Panc1 (cell line): ENCODE measurements around the gene CST6. TPM values are rescaled to one million over a fixed set of nuclear protein-coding genes. Genes with fewer than 3 reads are reported as not detected.

Source experiments
- ATAC-seq: fragments of 200-7000 bp; cut with Tn5 transposase; 2 replicates; pipeline ENCODE4 v1.9.1; 2020; ENCODE audit warnings: mild to moderate bottlenecking, moderate library complexity
- BruUV-seq: library from RNA; stranded (reverse); fragments of 400-500 nt; replicated peaks from 2 replicates; lab custom pipeline; 2021; lab: Mats Ljungman, UMichigan
- CTCF ChIA-PET: fragments of 300-600 bp; sonication (Branson Sonifier 250); formaldehyde crosslinking; loops from one replicate; lab custom pipeline; 2022; ENCODE audit warnings: antibody characterized with exemption; lab: Charles Lee
- POLR2A ChIA-PET: fragments of 300-600 bp; sonication (Branson Sonifier 250); formaldehyde crosslinking; loops from one replicate; lab custom pipeline; 2022; ENCODE audit warnings: antibody characterized with exemption; lab: Charles Lee
- DNase-seq: peaks from one replicate; pipeline ENCODE4 v3.0.0-alpha.2; 2010; ENCODE audit warnings: low read depth, low spot score
- H3K27ac ChIP-seq: 2 replicates; pipeline ENCODE4 v1.5.1; 2011; ENCODE audit warnings: mild to moderate bottlenecking, low read length, inconsistent platforms
- H3K27me3 ChIP-seq: fragments of 200-500 bp; sonication (Bioruptor generic); 2 replicates; pipeline ENCODE4 v1.6.0; 2014; ENCODE audit warnings: low read length, inconsistent platforms; ENCODE audit not compliant: control insufficient read depth, insufficient read depth
- H3K36me3 ChIP-seq: fragments of 200-500 bp; sonication (Bioruptor generic); 2 replicates; pipeline ENCODE4 v1.5.1; 2014; ENCODE audit warnings: inconsistent platforms, mild to moderate bottlenecking, low read length, moderate library complexity; ENCODE audit not compliant: control insufficient read depth, insufficient read depth
- H3K4me1 ChIP-seq: 2 replicates; pipeline ENCODE4 v1.5.1; 2011; ENCODE audit warnings: inconsistent platforms, mild to moderate bottlenecking, low read length, moderate library complexity; ENCODE audit not compliant: control insufficient read depth, insufficient read depth
- H3K4me3 ChIP-seq, 2 experiments: 2 replicates each; pipeline ENCODE4 v1.5.1; 2011 to 2012; ENCODE audit warnings: low read depth in 2 of 2, low read length in 2 of 2, mild to moderate bottlenecking in 2 of 2, inconsistent platforms in 1 of 2, moderate library complexity in 1 of 2
- H3K9me3 ChIP-seq: fragments of 200-500 bp; sonication (Bioruptor generic); 2 replicates; pipeline ENCODE4 v1.5.1; 2014; ENCODE audit warnings: low read depth, mild to moderate bottlenecking, inconsistent platforms, low read length, moderate library complexity; ENCODE audit not compliant: control insufficient read depth, insufficient read depth
- CTCF ChIP-seq: fragments of 450-650 bp; IDR thresholded peaks from 2 replicates; pipeline ENCODE4 v1.5.1; 2017; ENCODE audit warnings: mild to moderate bottlenecking
- POLR2AphosphoS5 ChIP-seq: IDR thresholded peaks from 2 replicates; pipeline ENCODE4 v1.6.1; 2012; ENCODE audit warnings: mild to moderate bottlenecking, low read depth, low read length, moderate library complexity
- REST ChIP-seq, 2 experiments: IDR thresholded peaks; 2 replicates each; pipeline ENCODE4 v1.6.1; 2011 to 2012; ENCODE audit warnings: low read depth in 2 of 2, control low read depth in 1 of 2, low read length in 1 of 2, mild to moderate bottlenecking in 1 of 2, moderate library complexity in 1 of 2; ENCODE audit not compliant: insufficient read depth in 1 of 2
- SIN3A ChIP-seq: IDR thresholded peaks from 2 replicates; pipeline ENCODE4 v1.6.1; 2012; ENCODE audit warnings: low read depth, mild to moderate bottlenecking, low read length, moderate library complexity, borderline replicate concordance; ENCODE audit not compliant: insufficient read depth
- TCF7L2 ChIP-seq: IDR thresholded peaks from 2 replicates; pipeline ENCODE4 v1.6.1; 2011; ENCODE audit warnings: mild to moderate bottlenecking, low read depth, low read length, inconsistent platforms
- in situ Hi-C: cut with HindIII; loops from 2 replicates; pipeline ENCODE4 v1.10.0; 2016; ENCODE audit warnings: low sequenced_read_pairs, low pct_unique_long_range_greater_than_20kb
- intact Hi-C: fragments of 100-400 bp; cut with micrococcal nuclease; formaldehyde crosslinking; loops from one replicate; pipeline ENCODE4 v1.10.0; 2022; ENCODE audit not compliant: unreplicated experiment
- total RNA-seq: library from RNA; stranded (reverse); gene quantifications from one replicate; pipeline ENCODE4 v1.2.1, GENCODE V29; 2021; ENCODE audit not compliant: unreplicated experiment

Gene CST6
- total RNA-seq, 1 experiment from 2014 or later: 0.23 TPM

GRCh38 chr11:66047541-66048365, 35.9 kb downstream of the CST6 start:
- no peak for TF ChIP-seq POLR2AphosphoS5
- TF ChIP-seq TCF7L2: no peak
- no peak for TF ChIP-seq CTCF
- no peak for TF ChIP-seq SIN3A
- TF ChIP-seq REST (IDR thresholded peaks at IDR 0.05; ENCODE audit: insufficient read depth in 1 of 2, low read depth in 2 of 2, low read length in 1 of 2): no peak
- intact Hi-C loops (no loop called here), in situ Hi-C loops (no loop called here)
- Histone ChIP-seq H3K9me3 (no peaks in the 10 kb centered on the region), H3K36me3 (peaks cover under 1% of the 10 kb centered on the region; the same call in 1 of the 2 replicates), H3K4me3 (no peak overlapping the region), H3K27ac (no peak overlapping the region), H3K27me3 (no peaks in the 10 kb centered on the region), H3K4me1 (peaks cover 14% of the 10 kb centered on the region)
- no TSS peak for BruUV-seq
- POLR2A ChIA-PET: interaction anchor here (1.3 kb wide), 1 partner anchor 157 kb away, joined by 4 read pairs; no protein-coding TSS in a partner anchor
- ATAC-seq (no peak), DNase-seq (no peak)
- CTCF ChIA-PET: interaction anchor here (0.8 kb wide), 1 partner anchor 19 kb away, joined by 8 read pairs; no protein-coding TSS in a partner anchor

- peaks cover 20% of the 10 kb centered on the region for H3K4me1 ChIP-seq
- ATAC-seq (no peak), DNase-seq (no peak)
- POLR2A ChIA-PET: no interaction called here
- peak within 1 kb of the TSS in 1 of 2 experiments; percentile 15; a peak in 1 of 4 replicates for H3K4me3 ChIP-seq
- BruUV-seq: no TSS peak
- intact Hi-C loops: no loop called here
- H3K9me3 ChIP-seq: no peaks in the 10 kb centered on the region
- peaks cover 3% of the 10 kb centered on the region; the same call in 1 of the 2 replicates for H3K36me3 ChIP-seq
- TF ChIP-seq TCF7L2 (no peak), POLR2AphosphoS5 (no peak), CTCF (no peak), REST (IDR thresholded peaks at IDR 0.05; ENCODE audit: insufficient read depth in 1 of 2, low read depth in 2 of 2, low read length in 1 of 2) (no peak), SIN3A (no peak)
- CTCF ChIA-PET: no interaction called here
- in situ Hi-C loops: no loop called here
- no peaks in the 10 kb centered on the region for H3K27me3 ChIP-seq
- no peak within 1 kb of the TSS for H3K27ac ChIP-seq
Measured at GRCh38 chr11:66048547-66049323, 36.9 kb downstream of the CST6 start, which contains the start of gene GAL3ST3. TSS of gene GAL3ST3 (minus strand) at chr11:66049161. CDS start at chr11:66045415, 3,746 bp downstream.
